ENCODE results near the gene MTREX.
"Not testable (repeated sequence)": the region's sequence is repeated elsewhere in the genome, so short reads cannot be mapped to it uniquely, and the experiment has no call there.

MTREX gene

GRCh38 chr5:55307383-55308253, at the start of gene MTREX, which contains the start of gene DHX29:
TSS of gene MTREX (plus strand) at chr5:55307989. CDS start at chr5:55308014, 25 bp downstream.
TSS of gene DHX29 (minus strand) at chr5:55307694. CDS start at chr5:55307573, 121 bp downstream.
- peak; percentile 76 for DNase-seq

GRCh38 chr5:55258339-55258738, 49.5 kb upstream of the MTREX start:
- no peak for DNase-seq

- no peak for DNase-seq
These were observed 31.0 kb upstream of the MTREX start for GRCh38 chr5:55276771-55277170.

GRCh38 chr5:55278778-55279177, 29.0 kb upstream of the MTREX start:
- no peak for DNase-seq

- DNase-seq: no peak
These were observed 21.3 kb upstream of the MTREX start for GRCh38 chr5:55286411-55286933.

- no peak for DNase-seq
These were observed 18.0 kb upstream of the MTREX start for GRCh38 chr5:55289808-55290207.

- no peak for DNase-seq
These were observed 16.8 kb upstream of the MTREX start for GRCh38 chr5:55290991-55291390.

- DNase-seq: no peak
These were observed 12.9 kb upstream of the MTREX start for GRCh38 chr5:55294935-55295334.

- no peak for DNase-seq
These were observed 6.9 kb upstream of the MTREX start for GRCh38 chr5:55300890-55301289.

- DNase-seq: no peak
These were observed 4.5 kb upstream of the MTREX start for GRCh38 chr5:55303238-55303690.

- DNase-seq: no peak
These were observed 3.2 kb upstream of the MTREX start for GRCh38 chr5:55304584-55304983.

- no peak for DNase-seq
These were observed 2.4 kb upstream of the MTREX start for GRCh38 chr5:55305345-55305744.

- DNase-seq: no peak
These were observed 977 bp upstream of the MTREX start for GRCh38 chr5:55306641-55307382.

- no peak for DNase-seq
These were observed 556 bp downstream of the MTREX start for GRCh38 chr5:55308254-55308836.

- DNase-seq: no peak
These were observed 6.3 kb downstream of the MTREX start for GRCh38 chr5:55313870-55314617.

- DNase-seq: no peak
These were observed 8.5 kb downstream of the MTREX start for GRCh38 chr5:55316289-55316688.

GRCh38 chr5:55316837-55317236, 9.0 kb downstream of the MTREX start:
- DNase-seq: no peak

- not testable (repeated sequence) for DNase-seq
These were observed 10.4 kb downstream of the MTREX start for GRCh38 chr5:55318237-55318636.

GRCh38 chr5:55319491-55319890, 11.7 kb downstream of the MTREX start:
- DNase-seq: no peak

GRCh38 chr5:55320571-55320970, 12.8 kb downstream of the MTREX start:
- DNase-seq: no peak

GRCh38 chr5:55324006-55324405, 16.2 kb downstream of the MTREX start:
- no peak for DNase-seq

- peak; percentile 1 for DNase-seq
These were observed 17.1 kb downstream of the MTREX start for GRCh38 chr5:55324815-55325418.

All from DMS79 (cell line).